SU-DHL-6 (cell line): ENCODE results near the gene DYNLT5.

ENCODE experiments used
- EZH2phosphoT487 ChIP-seq: fragments of 200-600 bp; sonication (generic), shearing (Covaris generic); conservative IDR thresholded peaks from 2 replicates; pipeline ENCODE4 v1.6.1; 2018; ENCODE audit warnings: mild to moderate bottlenecking, antibody characterized with exemption, low read length, moderate library complexity, mixed read lengths
- TF ChIP-seq, protein P1 (sequence below): fragments of 200-600 bp; sonication (generic); IDR thresholded peaks from one replicate; pipeline ENCODE4 v1.5.1; 2017; ENCODE audit warnings: antibody characterized with exemption, mild to moderate bottlenecking, low read length, moderate library complexity; ENCODE audit not compliant: insufficient read depth, poor library complexity, severe bottlenecking

DNA sequence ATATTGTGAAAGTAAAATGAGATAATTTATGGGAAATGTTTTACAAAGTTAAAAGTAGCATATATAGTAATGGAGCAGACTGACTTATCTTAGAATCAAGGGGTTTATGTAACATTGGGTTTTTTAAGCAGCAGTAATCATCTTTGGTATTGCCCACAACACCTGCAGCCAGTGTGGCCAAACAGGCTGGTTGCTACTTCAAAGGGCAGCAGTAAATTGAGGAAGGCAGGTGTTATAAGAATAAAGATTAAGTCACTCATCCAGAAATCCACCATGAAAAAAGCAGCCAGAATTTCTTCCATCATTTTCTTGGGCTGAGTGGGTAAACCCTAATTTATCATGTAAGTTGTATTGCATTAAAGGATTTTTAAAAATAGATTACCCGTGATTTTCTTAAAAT lies 16.7 kb downstream of the DYNLT5 start:
- TF ChIP-seq, protein P1, sequence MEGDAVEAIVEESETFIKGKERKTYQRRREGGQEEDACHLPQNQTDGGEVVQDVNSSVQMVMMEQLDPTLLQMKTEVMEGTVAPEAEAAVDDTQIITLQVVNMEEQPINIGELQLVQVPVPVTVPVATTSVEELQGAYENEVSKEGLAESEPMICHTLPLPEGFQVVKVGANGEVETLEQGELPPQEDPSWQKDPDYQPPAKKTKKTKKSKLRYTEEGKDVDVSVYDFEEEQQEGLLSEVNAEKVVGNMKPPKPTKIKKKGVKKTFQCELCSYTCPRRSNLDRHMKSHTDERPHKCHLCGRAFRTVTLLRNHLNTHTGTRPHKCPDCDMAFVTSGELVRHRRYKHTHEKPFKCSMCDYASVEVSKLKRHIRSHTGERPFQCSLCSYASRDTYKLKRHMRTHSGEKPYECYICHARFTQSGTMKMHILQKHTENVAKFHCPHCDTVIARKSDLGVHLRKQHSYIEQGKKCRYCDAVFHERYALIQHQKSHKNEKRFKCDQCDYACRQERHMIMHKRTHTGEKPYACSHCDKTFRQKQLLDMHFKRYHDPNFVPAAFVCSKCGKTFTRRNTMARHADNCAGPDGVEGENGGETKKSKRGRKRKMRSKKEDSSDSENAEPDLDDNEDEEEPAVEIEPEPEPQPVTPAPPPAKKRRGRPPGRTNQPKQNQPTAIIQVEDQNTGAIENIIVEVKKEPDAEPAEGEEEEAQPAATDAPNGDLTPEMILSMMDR, result no peak
- no peak for TF ChIP-seq EZH2phosphoT487
